ENCODE results near the gene ILK.

DNA sequence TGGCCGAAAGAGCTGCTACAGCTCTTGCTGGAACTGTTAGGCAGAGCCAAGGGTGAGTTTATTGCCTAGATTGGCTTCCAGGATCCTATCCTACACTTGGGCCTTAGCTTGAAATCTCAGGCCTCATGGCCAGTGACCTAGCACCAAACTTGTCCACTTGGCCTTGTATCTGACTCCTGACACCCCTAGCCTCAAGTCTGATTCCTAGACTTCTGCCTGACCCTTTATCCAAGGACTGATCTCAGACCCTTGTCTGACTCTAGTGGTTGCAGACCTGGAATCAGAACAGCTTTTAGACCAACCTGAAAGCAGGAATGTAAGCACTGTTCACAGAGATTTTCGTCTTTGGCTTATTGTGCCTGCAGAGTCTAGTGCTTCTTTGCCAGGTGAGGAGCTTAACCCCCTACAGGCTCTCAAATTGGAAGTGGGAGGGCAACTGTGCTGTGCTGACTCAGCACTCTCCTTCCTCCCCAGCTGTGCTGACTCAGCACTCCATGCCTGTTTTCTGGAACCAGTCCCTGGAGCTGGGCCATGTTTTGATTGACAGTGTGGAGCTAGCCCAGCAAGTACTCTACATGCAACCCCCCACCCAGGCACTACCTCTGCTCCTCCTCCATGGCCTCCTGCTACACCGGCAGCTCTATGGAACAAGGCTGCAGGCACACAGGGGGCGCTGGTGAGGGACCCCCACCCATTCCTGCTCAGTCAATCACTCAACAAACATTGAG lies 35.2 kb upstream of the ILK start:
- no peak for TF ChIP-seq EZH2 (IDR thresholded peaks at IDR 0.05; ENCODE audit: low read length, missing control alignments)
- TF ChIP-seq, protein P1, sequence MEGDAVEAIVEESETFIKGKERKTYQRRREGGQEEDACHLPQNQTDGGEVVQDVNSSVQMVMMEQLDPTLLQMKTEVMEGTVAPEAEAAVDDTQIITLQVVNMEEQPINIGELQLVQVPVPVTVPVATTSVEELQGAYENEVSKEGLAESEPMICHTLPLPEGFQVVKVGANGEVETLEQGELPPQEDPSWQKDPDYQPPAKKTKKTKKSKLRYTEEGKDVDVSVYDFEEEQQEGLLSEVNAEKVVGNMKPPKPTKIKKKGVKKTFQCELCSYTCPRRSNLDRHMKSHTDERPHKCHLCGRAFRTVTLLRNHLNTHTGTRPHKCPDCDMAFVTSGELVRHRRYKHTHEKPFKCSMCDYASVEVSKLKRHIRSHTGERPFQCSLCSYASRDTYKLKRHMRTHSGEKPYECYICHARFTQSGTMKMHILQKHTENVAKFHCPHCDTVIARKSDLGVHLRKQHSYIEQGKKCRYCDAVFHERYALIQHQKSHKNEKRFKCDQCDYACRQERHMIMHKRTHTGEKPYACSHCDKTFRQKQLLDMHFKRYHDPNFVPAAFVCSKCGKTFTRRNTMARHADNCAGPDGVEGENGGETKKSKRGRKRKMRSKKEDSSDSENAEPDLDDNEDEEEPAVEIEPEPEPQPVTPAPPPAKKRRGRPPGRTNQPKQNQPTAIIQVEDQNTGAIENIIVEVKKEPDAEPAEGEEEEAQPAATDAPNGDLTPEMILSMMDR (conservative IDR thresholded peaks at IDR 0.05 in 1 of 2, IDR thresholded peaks at IDR 0.05 in 1 of 2; ENCODE audit: low read depth in 1 of 2, low read length in 2 of 2), result no peak
